Karpas-422 (cell line): ENCODE measurements around the gene CIPC. TPM values are rescaled to one million over a fixed set of nuclear protein-coding genes. Genes with fewer than 3 reads are reported as not detected.

ENCODE experiments used
- DNase-seq: peaks from one replicate; pipeline ENCODE4 v3.0.0-alpha.2; 2015
- H2AFZ ChIP-seq: fragments of 200-600 bp; sonication (generic); 2 replicates; pipeline ENCODE4 v1.6.1; 2014; ENCODE audit warnings: antibody characterized with exemption, low read length, mixed read lengths
- H3K27ac ChIP-seq: fragments of 200-600 bp; sonication (generic); 2 replicates; pipeline ENCODE4 v1.5.1; 2014; ENCODE audit warnings: mild to moderate bottlenecking, low read length, moderate library complexity
- H3K27me3 ChIP-seq: fragments of 200-600 bp; sonication (generic); 2 replicates; pipeline ENCODE4 v1.6.1; 2014; ENCODE audit warnings: low read length, mixed read lengths
- H3K36me3 ChIP-seq: fragments of 200-600 bp; sonication (generic); 2 replicates; pipeline ENCODE4 v1.6.1; 2014; ENCODE audit warnings: low read length, mixed read lengths; ENCODE audit not compliant: insufficient read depth
- H3K4me1 ChIP-seq: fragments of 200-600 bp; sonication (generic); 2 replicates; pipeline ENCODE4 v1.6.1; 2014; ENCODE audit warnings: mild to moderate bottlenecking, low read length, mixed read lengths
- H3K4me2 ChIP-seq: fragments of 200-600 bp; sonication (generic); 2 replicates; pipeline ENCODE4 v1.6.1; 2014; ENCODE audit warnings: low read length, low read depth, mild to moderate bottlenecking; ENCODE audit not compliant: poor library complexity, severe bottlenecking
- H3K4me3 ChIP-seq: fragments of 200-600 bp; sonication (generic); 2 replicates; pipeline ENCODE4 v1.5.1; 2014; ENCODE audit warnings: mild to moderate bottlenecking, antibody characterized with exemption, low read length, mixed read lengths
- H3K79me2 ChIP-seq: fragments of 200-600 bp; sonication (generic); 2 replicates; pipeline ENCODE4 v1.6.1; 2014; ENCODE audit warnings: mild to moderate bottlenecking, low read length, mixed read lengths
- H3K9ac ChIP-seq: fragments of 200-600 bp; sonication (generic); 2 replicates; pipeline ENCODE4 v1.6.0; 2014; ENCODE audit warnings: low read length
- H3K9me2 ChIP-seq: fragments of 200-600 bp; sonication (generic), shearing (Covaris generic); replicated peaks from 2 replicates; pipeline ENCODE4 v1.6.0; 2014; ENCODE audit warnings: mild to moderate bottlenecking, low read length, moderate library complexity; ENCODE audit not compliant: insufficient read depth
- H3K9me3 ChIP-seq: fragments of 300-700, 200-600 bp; sonication (generic); 2 replicates; pipeline ENCODE4 v1.6.1; 2014; ENCODE audit warnings: low read length, mixed read lengths
- H4K20me1 ChIP-seq: fragments of 200-600 bp; sonication (generic); 2 replicates; pipeline ENCODE4 v1.6.1; 2014; ENCODE audit warnings: mild to moderate bottlenecking, antibody characterized with exemption, low read length, low read depth; ENCODE audit not compliant: insufficient read depth
- total RNA-seq: library from RNA; depleted of rRNA; stranded (reverse); fragments of >200 nt; shearing (Covaris generic); gene quantifications from 2 replicates; pipeline ENCODE4 v1.2.3, GENCODE V29; 2014; ENCODE audit warnings: low replicate concordance

CIPC gene
- total RNA-seq, 1 experiment from 2014 or later: 47.0 TPM

DNA sequence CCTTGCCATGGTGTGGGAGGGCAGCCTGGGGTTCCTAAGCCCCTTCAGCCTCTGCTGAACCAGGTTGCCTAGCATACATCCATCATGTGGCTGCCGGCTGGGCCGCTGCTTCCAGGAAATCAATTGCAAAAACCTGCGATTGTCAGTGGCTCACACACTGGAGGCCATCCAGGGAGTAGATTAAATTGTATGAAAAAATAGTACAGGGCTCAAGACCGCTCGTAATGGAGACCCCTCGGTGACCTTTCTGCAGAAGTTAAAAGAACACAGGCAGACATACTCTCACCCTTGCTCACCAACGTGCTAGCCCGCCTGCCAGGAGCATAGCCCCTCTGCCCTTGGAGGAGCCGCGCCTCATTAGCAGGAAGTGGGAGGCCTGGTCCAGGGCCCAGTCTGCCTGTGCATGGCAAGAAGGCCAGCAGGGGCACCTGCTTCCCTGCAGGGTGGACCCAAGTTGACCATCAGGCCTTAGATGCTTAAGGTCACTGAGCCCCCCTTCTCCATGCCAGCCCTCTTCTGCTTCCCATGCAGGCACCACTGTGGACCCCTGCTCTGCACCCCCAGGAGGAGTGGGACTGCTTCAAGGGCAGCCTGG is 31.4 kb upstream of the CIPC start:
- H3K36me3 ChIP-seq: no peaks in the 10 kb centered on the region
- H3K27ac ChIP-seq: no peak overlapping the region
- H2AFZ ChIP-seq: no peak overlapping the region
- H3K4me2 ChIP-seq: no peak overlapping the region
- no peaks in the 10 kb centered on the region for H3K79me2 ChIP-seq
- H4K20me1 ChIP-seq: no peaks in the 10 kb centered on the region
- H3K4me1 ChIP-seq: peaks cover 12% of the 10 kb centered on the region
- no peaks in the 10 kb centered on the region for H3K27me3 ChIP-seq
- no peaks in the 10 kb centered on the region for H3K9me2 ChIP-seq
- no peak for DNase-seq
- H3K9me3 ChIP-seq: no peaks in the 10 kb centered on the region
- no peak overlapping the region for H3K4me3 ChIP-seq
- H3K9ac ChIP-seq: no peak overlapping the region

DNA sequence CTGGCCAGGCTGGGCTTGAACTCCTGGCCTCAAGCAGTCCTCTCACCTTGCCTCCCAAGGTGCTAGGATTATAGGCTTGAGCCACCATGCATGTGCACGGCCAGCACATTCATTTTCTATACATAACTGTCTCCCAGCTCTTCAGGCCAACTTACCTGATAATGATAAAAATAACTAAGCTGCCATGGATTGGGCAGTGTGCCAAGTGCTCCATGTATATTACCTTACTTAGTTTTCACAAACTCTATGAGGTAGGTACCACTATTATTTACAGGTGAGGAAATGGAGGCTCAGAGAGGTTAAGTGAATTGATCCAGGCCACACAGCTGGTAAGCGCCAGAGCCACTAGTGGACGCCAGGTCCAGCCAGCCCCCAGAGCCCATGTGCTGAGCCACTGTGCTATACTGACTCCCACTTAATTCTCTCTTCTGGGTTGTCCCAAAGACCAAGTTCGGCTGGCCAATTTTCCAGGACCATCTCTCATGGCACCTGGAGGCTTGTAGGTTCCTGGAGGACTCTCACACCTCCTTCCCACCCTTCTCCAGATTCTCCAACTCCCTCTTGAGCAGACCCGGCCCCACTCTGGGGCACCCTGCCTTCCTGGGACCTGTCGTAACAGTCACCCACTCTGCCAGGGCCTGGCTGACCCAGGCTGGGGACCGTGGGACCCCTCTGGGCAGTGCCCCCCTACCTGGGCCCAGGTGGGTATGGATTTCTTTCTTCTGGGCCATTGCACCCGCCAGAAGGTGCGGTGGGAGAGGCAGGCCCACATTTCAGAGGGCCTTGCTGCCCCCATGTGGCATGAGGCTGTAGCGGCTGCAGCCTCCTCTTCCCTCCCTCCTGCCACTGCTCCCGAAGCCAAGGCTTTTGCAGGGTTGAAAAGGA is 30.2 kb upstream of the CIPC start:
- no peaks in the 10 kb centered on the region for H3K9me2 ChIP-seq
- H3K36me3 ChIP-seq: no peaks in the 10 kb centered on the region
- peaks cover 15% of the 10 kb centered on the region for H3K4me1 ChIP-seq
- H3K4me3 ChIP-seq: no peak overlapping the region
- no peaks in the 10 kb centered on the region for H3K79me2 ChIP-seq
- no peaks in the 10 kb centered on the region for H4K20me1 ChIP-seq
- no peak overlapping the region for H3K4me2 ChIP-seq
- peak; percentile 81 for DNase-seq
- no peaks in the 10 kb centered on the region for H3K27me3 ChIP-seq
- no peak overlapping the region for H3K27ac ChIP-seq
- H2AFZ ChIP-seq: no peak overlapping the region
- no peaks in the 10 kb centered on the region for H3K9me3 ChIP-seq
- H3K9ac ChIP-seq: no peak overlapping the region

DNA sequence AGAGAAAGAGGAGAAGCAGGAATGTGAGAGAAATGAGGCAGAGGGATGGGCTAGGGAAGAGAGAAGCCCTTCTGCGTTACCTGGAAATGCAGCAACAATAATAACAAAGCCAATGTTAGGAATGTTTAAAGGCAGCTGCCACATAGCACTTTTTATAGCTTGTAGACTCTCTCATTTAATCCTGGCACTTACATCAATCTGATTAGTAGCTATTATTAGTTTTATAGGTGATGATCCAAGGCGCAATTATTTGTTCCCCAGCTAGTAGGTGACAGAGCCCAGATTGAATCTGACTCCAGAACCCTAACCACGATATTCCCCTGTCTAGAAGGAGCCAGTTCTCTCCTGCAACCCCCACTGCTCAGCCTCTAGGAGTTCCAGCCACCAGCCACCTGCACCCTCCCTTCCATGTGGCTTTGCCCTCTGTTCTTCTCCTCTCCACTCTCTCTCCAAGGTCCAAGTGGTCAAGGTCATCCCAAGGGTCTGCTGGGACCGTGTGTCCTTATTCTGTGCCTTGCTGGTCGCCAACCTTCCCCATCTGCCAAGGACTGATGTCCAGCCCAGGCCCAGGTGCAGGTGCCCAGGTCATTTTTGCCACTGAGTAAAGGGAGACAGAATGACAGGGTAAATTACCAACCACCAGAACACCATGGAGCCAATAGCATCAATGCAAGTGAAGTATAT is 29.4 kb upstream of the CIPC start:
- no peaks in the 10 kb centered on the region for H3K27me3 ChIP-seq
- H3K4me3 ChIP-seq: no peak overlapping the region
- no peaks in the 10 kb centered on the region for H3K79me2 ChIP-seq
- H3K4me2 ChIP-seq: no peak overlapping the region
- H2AFZ ChIP-seq: no peak overlapping the region
- peaks cover 9% of the 10 kb centered on the region for H3K4me1 ChIP-seq
- no peaks in the 10 kb centered on the region for H3K36me3 ChIP-seq
- no peaks in the 10 kb centered on the region for H3K9me2 ChIP-seq
- H3K27ac ChIP-seq: no peak overlapping the region
- no peaks in the 10 kb centered on the region for H4K20me1 ChIP-seq
- no peaks in the 10 kb centered on the region for H3K9me3 ChIP-seq
- no peak overlapping the region for H3K9ac ChIP-seq
- no peak for DNase-seq

DNA sequence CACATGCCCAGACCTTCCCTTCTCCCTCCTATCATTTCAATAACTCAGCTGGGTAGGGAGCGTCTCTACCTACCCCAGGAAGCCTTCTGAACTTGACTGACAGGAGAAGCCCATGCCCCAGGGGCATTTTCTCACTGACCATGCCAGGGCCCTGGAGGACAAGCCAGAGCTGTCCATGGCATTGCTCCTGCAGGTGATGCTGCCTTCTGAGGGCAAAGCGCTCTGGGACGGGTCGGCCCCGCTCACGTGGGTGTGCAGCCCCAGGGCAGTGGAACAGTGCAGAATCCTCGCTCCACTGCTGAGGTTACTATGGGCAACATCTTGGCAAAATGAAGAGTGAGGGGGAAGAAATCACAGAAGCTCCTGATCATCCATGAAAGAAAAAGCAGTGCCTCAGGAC is 28.5 kb upstream of the CIPC start:
- Histone ChIP-seq H3K4me1 (peaks cover 9% of the 10 kb centered on the region), H3K27ac (no peak overlapping the region), H3K9me3 (no peaks in the 10 kb centered on the region), H3K9me2 (no peaks in the 10 kb centered on the region), H3K9ac (no peak overlapping the region), H3K36me3 (no peaks in the 10 kb centered on the region), H3K27me3 (no peaks in the 10 kb centered on the region), H3K4me3 (no peak overlapping the region), H3K4me2 (no peak overlapping the region), H4K20me1 (no peaks in the 10 kb centered on the region), H3K79me2 (no peaks in the 10 kb centered on the region), H2AFZ (no peak overlapping the region)
- DNase-seq: no peak

DNA sequence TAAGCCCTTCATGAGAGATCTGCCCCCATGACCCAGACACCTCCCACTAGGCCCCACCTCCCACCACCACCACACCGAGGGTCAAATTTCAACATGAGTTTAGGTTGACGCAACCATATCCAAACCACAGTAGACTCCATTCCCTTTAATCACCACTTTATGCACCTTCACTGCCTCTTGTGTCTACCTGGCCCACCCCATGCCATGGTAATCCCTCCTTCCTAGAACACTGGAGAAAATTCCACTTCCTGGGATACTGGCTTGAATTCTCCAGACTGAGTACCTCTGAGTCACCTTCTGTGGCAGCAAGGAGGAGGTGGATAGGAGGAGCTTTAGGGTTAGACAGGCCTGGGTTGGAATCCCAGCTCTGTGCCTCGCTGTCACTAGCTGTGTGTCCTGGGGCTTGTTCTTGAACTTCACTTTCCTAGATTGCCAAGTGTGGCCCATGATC is 26.1 kb upstream of the CIPC start:
- Histone ChIP-seq H3K79me2 (no peaks in the 10 kb centered on the region), H3K9me3 (no peaks in the 10 kb centered on the region), H4K20me1 (no peaks in the 10 kb centered on the region), H3K4me3 (no peak overlapping the region), H3K4me2 (no peak overlapping the region), H3K27ac (no peak overlapping the region), H3K36me3 (no peaks in the 10 kb centered on the region), H3K9ac (no peak overlapping the region), H3K27me3 (no peaks in the 10 kb centered on the region), H3K9me2 (no peaks in the 10 kb centered on the region), H2AFZ (no peak overlapping the region), H3K4me1 (peaks cover 2% of the 10 kb centered on the region; the same call in 1 of the 2 replicates)
- DNase-seq: no peak

DNA sequence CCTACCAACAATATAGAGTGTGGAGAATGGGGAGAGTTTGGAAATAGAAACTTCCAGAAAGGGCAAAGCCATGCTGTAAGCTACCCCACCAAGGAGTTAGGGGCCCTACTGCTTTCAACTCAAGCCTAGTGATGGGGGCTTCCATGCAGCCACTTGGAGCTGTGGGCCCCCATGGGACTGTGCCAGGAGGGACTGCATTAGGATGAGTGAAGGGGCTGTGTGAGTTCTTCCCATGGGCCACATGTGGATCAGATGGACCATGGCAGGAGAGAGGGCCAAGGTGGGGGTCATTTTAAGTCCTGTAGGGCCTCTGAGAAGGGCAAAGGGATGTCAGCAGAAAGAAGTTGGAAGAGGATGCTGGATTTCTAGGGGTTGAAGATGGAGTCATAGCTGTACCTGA is 23.1 kb upstream of the CIPC start:
- no peak overlapping the region for H3K4me2 ChIP-seq
- DNase-seq: no peak

DNA sequence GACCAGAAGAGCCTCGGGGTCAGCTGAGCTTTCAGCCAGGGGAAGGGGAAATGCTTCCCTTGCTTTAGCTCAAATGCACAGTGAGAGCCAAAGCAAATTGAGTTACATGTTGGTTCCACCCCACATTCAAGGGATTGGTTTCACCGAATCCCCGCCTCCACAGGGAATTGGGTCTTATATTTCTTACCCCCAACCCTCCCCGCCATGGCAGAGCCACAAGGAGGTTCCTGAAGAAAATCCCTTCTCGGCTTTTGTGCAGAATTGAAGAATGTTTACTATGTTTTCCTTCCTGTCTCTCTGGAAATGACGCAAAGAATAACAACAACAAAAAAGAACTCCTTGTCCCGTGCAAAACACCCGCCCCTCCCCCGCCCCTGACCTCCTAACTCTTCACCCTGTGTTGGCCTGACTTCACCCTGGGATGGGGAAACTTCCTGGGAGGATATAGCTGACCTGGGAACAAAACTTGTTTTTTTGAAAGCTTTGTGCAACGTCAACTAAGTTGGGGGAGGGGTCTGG is 21.9 kb upstream of the CIPC start:
- H3K9ac ChIP-seq: no peak overlapping the region
- H3K27me3 ChIP-seq: no peaks in the 10 kb centered on the region
- H3K4me1 ChIP-seq: peaks cover 2% of the 10 kb centered on the region; the same call in 1 of the 2 replicates
- H3K79me2 ChIP-seq: no peaks in the 10 kb centered on the region
- DNase-seq: no peak
- H3K4me2 ChIP-seq: no peak overlapping the region
- no peaks in the 10 kb centered on the region for H3K36me3 ChIP-seq
- H3K9me2 ChIP-seq: no peaks in the 10 kb centered on the region
- no peaks in the 10 kb centered on the region for H4K20me1 ChIP-seq
- no peak overlapping the region for H3K27ac ChIP-seq
- no peaks in the 10 kb centered on the region for H3K9me3 ChIP-seq
- H2AFZ ChIP-seq: no peak overlapping the region
- H3K4me3 ChIP-seq: no peak overlapping the region

More for the DNA sequence above, 23.1 kb upstream of the CIPC start:
- H3K4me1 ChIP-seq: peaks cover 2% of the 10 kb centered on the region; the same call in 1 of the 2 replicates
- no peaks in the 10 kb centered on the region for H3K27me3 ChIP-seq
- H3K36me3 ChIP-seq: no peaks in the 10 kb centered on the region
- H3K4me3 ChIP-seq: no peak overlapping the region
- no peak overlapping the region for H3K27ac ChIP-seq
- H3K9me3 ChIP-seq: no peaks in the 10 kb centered on the region
- no peak overlapping the region for H3K9ac ChIP-seq
- H2AFZ ChIP-seq: no peak overlapping the region
- no peaks in the 10 kb centered on the region for H3K9me2 ChIP-seq
- H3K79me2 ChIP-seq: no peaks in the 10 kb centered on the region
- no peaks in the 10 kb centered on the region for H4K20me1 ChIP-seq

DNA sequence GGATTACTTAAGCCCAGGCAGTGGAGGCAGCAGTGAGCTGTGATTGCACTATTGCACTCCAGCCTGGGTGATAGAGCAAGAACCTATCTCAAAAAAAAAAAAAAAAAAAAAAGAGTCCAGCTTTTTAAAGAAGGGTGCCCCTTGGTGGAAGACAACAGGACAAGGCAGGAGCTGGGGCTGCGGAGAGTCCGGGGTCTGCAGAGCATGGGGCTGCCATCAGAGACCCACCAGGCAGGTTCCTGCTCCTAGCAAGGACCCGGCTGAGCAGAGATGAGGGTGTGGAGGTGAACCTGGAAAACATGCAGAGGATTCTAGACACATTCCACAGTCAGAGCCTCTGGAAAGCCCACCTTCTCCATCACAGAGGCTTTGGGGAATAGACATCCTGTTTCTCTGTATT is 21.0 kb upstream of the CIPC start:
- H3K79me2 ChIP-seq: no peaks in the 10 kb centered on the region
- DNase-seq: no peak
- no peak overlapping the region for H3K27ac ChIP-seq
- peaks cover under 1% of the 10 kb centered on the region; the same call in 1 of the 2 replicates for H3K4me1 ChIP-seq
- no peak overlapping the region for H3K4me2 ChIP-seq
- H3K4me3 ChIP-seq: no peak overlapping the region
- H3K27me3 ChIP-seq: no peaks in the 10 kb centered on the region
- no peak overlapping the region for H2AFZ ChIP-seq
- H3K9me2 ChIP-seq: no peaks in the 10 kb centered on the region
- no peak overlapping the region for H3K9ac ChIP-seq
- H3K36me3 ChIP-seq: no peaks in the 10 kb centered on the region
- no peaks in the 10 kb centered on the region for H3K9me3 ChIP-seq
- H4K20me1 ChIP-seq: no peaks in the 10 kb centered on the region
